ENCODE measurements around the gene PDCD6IP.

- TF ChIP-seq CTCF (IDR thresholded peaks at IDR 0.05), result no peak
- TF ChIP-seq POLR2A (IDR thresholded peaks at IDR 0.05), result no peak
Measured at GRCh38 chr3:33839283-33839682, 40.9 kb downstream of the PDCD6IP start.
